Tibial nerve (tissue), 4 donors: ENCODE data around the gene MED14.

Experiments
- CTCF ChIP-seq, 5 experiments: fragments of 200-600 bp in 3 of 5; fragments of 450-650 bp in 2 of 5; sonication (generic) in 3 of 5; IDR thresholded peaks; one replicate each; pipeline ENCODE4 v1.5.1; 2016 to 2019; ENCODE audit warnings: antibody characterized with exemption in 5 of 5, mild to moderate bottlenecking in 3 of 5, moderate library complexity in 2 of 5
- EP300 ChIP-seq, 2 donors: sonication (generic); formaldehyde crosslinking; IDR thresholded peaks; one replicate each; pipeline ENCODE4 v1.6.1; 2017; ENCODE audit warnings: antibody characterized with exemption in 2 of 2, mild to moderate bottlenecking in 1 of 2
- POLR2A ChIP-seq, 2 donors: fragments of 450-650 bp; IDR thresholded peaks; one replicate each; pipeline ENCODE4 v1.6.1; 2017; ENCODE audit warnings: antibody characterized with exemption in 2 of 2, mild to moderate bottlenecking in 2 of 2, moderate library complexity in 2 of 2

GRCh38 chrX:40698851-40699250 lies 36.5 kb downstream of the MED14 start:
- no peak for TF ChIP-seq CTCF (IDR thresholded peaks at IDR 0.05)
- no peak for TF ChIP-seq POLR2A (IDR thresholded peaks at IDR 0.05)
- TF ChIP-seq EP300 (IDR thresholded peaks at IDR 0.05): no peak
